ENCODE results near the gene RTF2. TPM values are rescaled to one million over a fixed set of nuclear protein-coding genes. Genes with fewer than 3 reads are reported as not detected.

Gene RTF2
- total RNA-seq, 2 experiments from 2014 or later, result 63.6 to 72.7 TPM

GRCh38 chr20:56443654-56444540, 24.5 kb upstream of the RTF2 start:
- H3K27ac ChIP-seq (ENCODE audit: low read depth, low read length, poor library complexity, severe bottlenecking), result no peak overlapping the region
- no peaks in the 10 kb centered on the region for H3K36me3 ChIP-seq (ENCODE audit: insufficient read depth, low read length)
- BruUV-seq (replicated peaks), result no TSS peak
- H4K20me1 ChIP-seq (ENCODE audit: insufficient read depth, low read length), result no peaks in the 10 kb centered on the region
- CTCF ChIA-PET (ENCODE audit: unreplicated experiment), result no interaction called here
- H3K9me3 ChIP-seq (ENCODE audit: low read length), result no peaks in the 10 kb centered on the region
- no peaks in the 10 kb centered on the region for H3K9me2 ChIP-seq (ENCODE audit: insufficient read depth, low read length)
- POLR2A ChIA-PET, result interaction anchor here (0.6 kb wide), 1 partner anchor 35 kb away, joined by 5 read pairs; no protein-coding TSS in a partner anchor
- no peak overlapping the region for H3K4me2 ChIP-seq (ENCODE audit: low read length)
- no peaks in the 10 kb centered on the region for H3K79me2 ChIP-seq (ENCODE audit: insufficient read depth, low read depth, low read length)
- no peak for DNase-seq (ENCODE audit: low spot score)
- TF ChIP-seq CTCF (conservative IDR thresholded peaks at IDR 0.05; ENCODE audit: low read length) (no peak), EZH2phosphoT487 (IDR thresholded peaks at IDR 0.05; ENCODE audit: borderline replicate concordance, low read depth, low read length) (no peak)
- no peaks in the 10 kb centered on the region for H3K4me1 ChIP-seq (ENCODE audit: insufficient read depth, low read length, poor library complexity, severe bottlenecking)
- no peak overlapping the region for H2AFZ ChIP-seq (ENCODE audit: low read length)
- H3K4me3 ChIP-seq (ENCODE audit: low read depth, low read length, poor library complexity, severe bottlenecking), result no peak overlapping the region
- intact Hi-C loops (cut with micrococcal nuclease; ENCODE audit: unreplicated experiment), result no loop called here

DNA sequence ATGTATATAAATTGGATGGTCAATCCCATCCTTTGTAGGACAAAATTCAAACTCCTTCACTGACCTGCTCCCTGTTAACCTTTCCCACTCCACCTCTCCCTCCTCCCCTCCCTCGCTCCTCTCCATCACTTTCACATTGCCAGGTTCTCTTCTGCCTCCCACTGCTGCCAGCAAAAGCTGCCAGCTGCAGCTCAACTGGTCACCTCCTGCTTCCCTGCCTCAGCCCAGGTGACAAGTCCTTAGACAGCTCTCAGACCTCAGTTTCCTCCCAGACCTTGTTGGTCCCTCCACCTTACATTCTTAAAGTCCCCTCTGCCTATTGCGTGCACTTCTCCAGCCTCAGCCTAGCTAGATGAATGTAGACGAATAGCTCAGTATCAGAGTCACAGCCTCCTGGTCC, 23.3 kb upstream of the RTF2 start:
- POLR2A ChIA-PET, result no interaction called here
- H3K79me2 ChIP-seq (ENCODE audit: insufficient read depth, low read depth, low read length), result no peaks in the 10 kb centered on the region
- H3K36me3 ChIP-seq (ENCODE audit: insufficient read depth, low read length), result no peaks in the 10 kb centered on the region
- CTCF ChIA-PET (ENCODE audit: unreplicated experiment), result no interaction called here
- no peak overlapping the region for H2AFZ ChIP-seq (ENCODE audit: low read length)
- H4K20me1 ChIP-seq (ENCODE audit: insufficient read depth, low read length), result no peaks in the 10 kb centered on the region
- H3K9me3 ChIP-seq (ENCODE audit: low read length), result no peaks in the 10 kb centered on the region
- no peak for TF ChIP-seq CTCF (conservative IDR thresholded peaks at IDR 0.05; ENCODE audit: low read length)
- no peak for TF ChIP-seq EZH2phosphoT487 (IDR thresholded peaks at IDR 0.05; ENCODE audit: borderline replicate concordance, low read depth, low read length)
- DNase-seq (ENCODE audit: low spot score), result no peak
- no peak overlapping the region for H3K27ac ChIP-seq (ENCODE audit: low read depth, low read length, poor library complexity, severe bottlenecking)
- intact Hi-C loops (cut with micrococcal nuclease; ENCODE audit: unreplicated experiment), result no loop called here
- BruUV-seq (replicated peaks), result no TSS peak
- H3K9me2 ChIP-seq (ENCODE audit: insufficient read depth, low read length), result no peaks in the 10 kb centered on the region
- H3K4me1 ChIP-seq (ENCODE audit: insufficient read depth, low read length, poor library complexity, severe bottlenecking), result no peaks in the 10 kb centered on the region
- H3K4me3 ChIP-seq (ENCODE audit: low read depth, low read length, poor library complexity, severe bottlenecking), result no peak overlapping the region
- no peak overlapping the region for H3K4me2 ChIP-seq (ENCODE audit: low read length)

DNA sequence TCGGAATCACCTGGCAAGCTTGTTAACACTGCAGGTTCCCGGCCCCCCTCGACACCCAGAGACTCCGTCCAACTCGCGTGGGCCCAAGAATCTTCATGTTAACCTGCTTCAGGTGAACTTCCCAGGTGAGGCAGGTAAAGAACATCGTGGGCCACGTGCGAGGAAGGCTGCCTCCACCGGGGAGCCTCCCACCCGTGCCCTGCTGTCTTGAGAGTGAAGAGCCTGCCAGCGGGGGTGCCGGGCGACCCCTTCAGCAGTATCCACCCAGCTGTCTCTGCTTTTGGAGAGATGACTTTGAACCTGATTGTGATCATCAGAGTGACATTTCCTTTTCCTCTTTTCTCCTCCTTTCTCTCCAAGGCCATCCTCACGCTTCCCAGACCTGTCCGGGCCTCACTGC, 22.9 kb upstream of the RTF2 start:
- POLR2A ChIA-PET, result no interaction called here
- TF ChIP-seq EZH2phosphoT487 (IDR thresholded peaks at IDR 0.05; ENCODE audit: borderline replicate concordance, low read depth, low read length) (no peak), CTCF (conservative IDR thresholded peaks at IDR 0.05; ENCODE audit: low read length) (no peak)
- no peak overlapping the region for H3K4me2 ChIP-seq (ENCODE audit: low read length)

More for the DNA sequence above, 22.9 kb upstream of the RTF2 start:
- H3K36me3 ChIP-seq (ENCODE audit: insufficient read depth, low read length), result no peaks in the 10 kb centered on the region
- DNase-seq (ENCODE audit: low spot score), result no peak
- CTCF ChIA-PET (ENCODE audit: unreplicated experiment), result no interaction called here
- no peak overlapping the region for H3K4me3 ChIP-seq (ENCODE audit: low read depth, low read length, poor library complexity, severe bottlenecking)
- no TSS peak for BruUV-seq (replicated peaks)
- H3K9me2 ChIP-seq (ENCODE audit: insufficient read depth, low read length), result no peaks in the 10 kb centered on the region
- H3K9me3 ChIP-seq (ENCODE audit: low read length), result no peaks in the 10 kb centered on the region
- H3K4me1 ChIP-seq (ENCODE audit: insufficient read depth, low read length, poor library complexity, severe bottlenecking), result no peaks in the 10 kb centered on the region
- H3K79me2 ChIP-seq (ENCODE audit: insufficient read depth, low read depth, low read length), result no peaks in the 10 kb centered on the region
- H4K20me1 ChIP-seq (ENCODE audit: insufficient read depth, low read length), result no peaks in the 10 kb centered on the region
- no peak overlapping the region for H3K27ac ChIP-seq (ENCODE audit: low read depth, low read length, poor library complexity, severe bottlenecking)
- intact Hi-C loops (cut with micrococcal nuclease; ENCODE audit: unreplicated experiment), result no loop called here
- no peak overlapping the region for H2AFZ ChIP-seq (ENCODE audit: low read length)

Measured in OCI-LY7 (cell line).